Upper lobe of left lung (tissue), 4 donors: ENCODE measurements around the gene SUGP1.

Experiments used
- POLR2AphosphoS5 ChIP-seq, 2 donors: sonication (generic); formaldehyde crosslinking; IDR thresholded peaks; one replicate each; pipeline ENCODE4 v1.5.1; 2017; ENCODE audit warnings: antibody characterized with exemption in 2 of 2
- TF ChIP-seq, protein P1 (sequence below), 6 experiments: fragments of 450-650 bp in 4 of 6; fragments of 200-600 bp in 2 of 6; sonication (generic) in 2 of 6; IDR thresholded peaks; one replicate each; pipeline ENCODE4 v1.5.1; 2016 to 2019; ENCODE audit warnings: antibody characterized with exemption in 6 of 6

- TF ChIP-seq POLR2AphosphoS5 (IDR thresholded peaks at IDR 0.05): no peak
- TF ChIP-seq, protein P1, sequence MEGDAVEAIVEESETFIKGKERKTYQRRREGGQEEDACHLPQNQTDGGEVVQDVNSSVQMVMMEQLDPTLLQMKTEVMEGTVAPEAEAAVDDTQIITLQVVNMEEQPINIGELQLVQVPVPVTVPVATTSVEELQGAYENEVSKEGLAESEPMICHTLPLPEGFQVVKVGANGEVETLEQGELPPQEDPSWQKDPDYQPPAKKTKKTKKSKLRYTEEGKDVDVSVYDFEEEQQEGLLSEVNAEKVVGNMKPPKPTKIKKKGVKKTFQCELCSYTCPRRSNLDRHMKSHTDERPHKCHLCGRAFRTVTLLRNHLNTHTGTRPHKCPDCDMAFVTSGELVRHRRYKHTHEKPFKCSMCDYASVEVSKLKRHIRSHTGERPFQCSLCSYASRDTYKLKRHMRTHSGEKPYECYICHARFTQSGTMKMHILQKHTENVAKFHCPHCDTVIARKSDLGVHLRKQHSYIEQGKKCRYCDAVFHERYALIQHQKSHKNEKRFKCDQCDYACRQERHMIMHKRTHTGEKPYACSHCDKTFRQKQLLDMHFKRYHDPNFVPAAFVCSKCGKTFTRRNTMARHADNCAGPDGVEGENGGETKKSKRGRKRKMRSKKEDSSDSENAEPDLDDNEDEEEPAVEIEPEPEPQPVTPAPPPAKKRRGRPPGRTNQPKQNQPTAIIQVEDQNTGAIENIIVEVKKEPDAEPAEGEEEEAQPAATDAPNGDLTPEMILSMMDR (IDR thresholded peaks at IDR 0.05): no peak
Observed at GRCh38 chr19:19226204-19226603, 94.1 kb downstream of the SUGP1 start.
